GM21529 (cell line): ENCODE data around the gene EIF2B2.

Experiments used
- ATAC-seq: cut with Tn5 transposase; IDR thresholded peaks from one replicate; pipeline ENCODE4 v1.9.1; 2021; ENCODE audit not compliant: unreplicated experiment

EIF2B2 gene

DNA sequence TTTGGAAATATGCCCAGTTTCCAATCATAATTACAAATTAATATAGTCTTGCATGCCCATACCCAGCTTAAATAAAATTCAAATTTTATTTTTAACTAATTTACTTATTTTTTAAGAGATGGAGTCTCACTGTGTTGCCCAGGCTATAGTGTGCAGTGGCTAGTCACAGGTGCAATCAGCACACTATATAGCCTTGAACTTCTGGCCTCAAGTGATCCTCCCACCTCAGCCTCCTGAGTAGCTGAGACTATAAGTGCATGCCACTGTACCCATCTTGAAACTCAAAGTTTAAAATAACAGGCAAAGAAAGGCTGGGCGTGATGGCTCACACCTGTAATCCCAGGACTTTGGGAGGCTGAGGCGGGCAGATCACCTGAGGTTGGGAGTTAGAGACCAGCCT, 38.2 kb downstream of the EIF2B2 start:
- no peak for ATAC-seq

DNA sequence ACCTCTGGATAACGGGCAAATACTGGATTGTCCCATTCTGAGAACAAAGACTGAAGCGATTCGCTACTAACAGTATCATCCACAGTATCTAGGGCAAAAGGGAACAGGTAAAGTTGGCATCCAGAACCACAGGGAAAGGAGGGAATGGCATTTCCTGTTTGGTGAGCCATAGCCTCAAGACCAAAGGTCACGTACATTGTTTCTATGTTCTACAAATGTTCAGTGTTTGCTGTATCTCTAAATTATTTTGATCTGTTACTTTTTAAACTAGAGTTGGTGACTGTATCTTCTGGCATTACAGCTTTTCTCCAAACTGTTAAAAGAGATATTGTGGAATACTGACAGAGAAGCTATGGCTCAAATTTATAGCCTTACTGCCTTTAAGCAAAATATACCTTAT, 38.9 kb downstream of the EIF2B2 start:
- ATAC-seq = no peak

DNA sequence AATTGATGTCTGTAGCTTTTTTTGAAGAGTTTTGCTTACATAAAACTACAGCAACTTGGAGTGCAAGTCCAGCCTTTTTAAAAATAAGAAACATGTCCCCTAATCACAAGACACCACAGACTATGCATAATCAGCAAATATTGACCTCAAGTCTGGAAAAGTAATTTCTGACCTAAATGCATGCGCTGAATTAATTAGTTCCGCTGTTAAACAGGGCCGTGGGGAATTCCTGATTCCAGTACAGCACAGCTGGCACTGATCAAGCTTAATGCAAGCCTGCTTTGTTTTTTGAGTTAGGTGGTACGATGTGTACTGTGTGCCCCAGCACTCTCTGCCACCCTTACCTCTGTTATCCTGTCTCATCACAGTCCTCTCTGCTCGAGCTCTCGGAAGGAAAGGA, 39.3 kb downstream of the EIF2B2 start:
- no peak for ATAC-seq

DNA sequence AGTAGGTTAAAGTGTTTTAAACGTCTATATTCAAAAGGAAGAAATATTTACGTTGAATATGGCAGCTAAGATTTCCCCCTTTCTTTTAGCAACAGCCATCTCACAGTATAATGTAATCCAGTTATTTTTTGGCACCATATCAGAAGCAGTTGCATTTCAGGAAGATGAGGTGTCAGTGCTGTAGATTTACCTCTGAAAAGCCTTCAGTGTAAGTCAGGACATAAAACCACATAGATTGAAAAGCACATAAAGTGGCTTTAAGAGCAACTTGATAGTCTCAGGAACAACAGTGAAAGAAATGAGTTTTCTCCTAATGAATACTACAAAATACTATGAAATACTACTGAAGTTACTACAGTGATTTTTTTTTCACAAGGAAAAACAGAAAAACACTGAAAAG, 41.6 kb downstream of the EIF2B2 start:
- ATAC-seq = no peak

DNA sequence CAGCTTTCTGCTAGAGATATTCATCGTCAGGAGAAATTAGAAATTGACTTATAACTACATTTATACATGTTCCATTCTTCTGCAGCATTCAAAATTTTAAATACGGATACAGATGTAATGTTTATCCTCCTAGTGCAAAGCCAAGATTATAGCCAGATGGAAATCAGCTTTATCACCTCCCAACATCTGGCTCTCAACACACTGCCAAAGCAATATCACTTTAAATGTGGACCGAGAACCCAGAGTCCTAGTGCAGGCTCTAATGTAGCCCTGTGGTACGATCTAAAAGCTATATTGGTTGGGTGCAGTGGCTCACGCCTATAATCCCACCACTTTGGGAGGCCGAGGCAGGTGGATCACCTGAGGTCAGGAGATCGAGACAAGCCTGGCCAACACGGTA, 42.0 kb downstream of the EIF2B2 start:
- no peak for ATAC-seq

DNA sequence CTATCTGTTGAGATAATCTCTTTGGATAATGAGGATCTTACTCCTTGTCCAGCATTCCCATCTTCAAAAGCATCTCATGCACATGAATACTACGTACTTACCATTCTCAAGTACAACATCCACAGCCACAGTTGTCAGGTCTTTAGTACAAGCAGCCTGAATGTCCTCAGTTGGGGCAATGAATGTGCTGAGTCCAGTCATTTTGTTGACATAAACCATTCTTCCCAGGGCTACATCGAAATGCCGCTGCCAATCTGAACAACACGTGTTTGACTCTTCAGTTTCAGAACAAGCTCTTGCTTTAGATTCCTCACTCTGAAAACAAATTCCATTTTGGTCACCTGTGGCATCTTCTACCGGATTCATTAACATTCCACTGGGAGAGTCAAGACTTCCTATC, 43.6 kb downstream of the EIF2B2 start:
- no peak for ATAC-seq

DNA sequence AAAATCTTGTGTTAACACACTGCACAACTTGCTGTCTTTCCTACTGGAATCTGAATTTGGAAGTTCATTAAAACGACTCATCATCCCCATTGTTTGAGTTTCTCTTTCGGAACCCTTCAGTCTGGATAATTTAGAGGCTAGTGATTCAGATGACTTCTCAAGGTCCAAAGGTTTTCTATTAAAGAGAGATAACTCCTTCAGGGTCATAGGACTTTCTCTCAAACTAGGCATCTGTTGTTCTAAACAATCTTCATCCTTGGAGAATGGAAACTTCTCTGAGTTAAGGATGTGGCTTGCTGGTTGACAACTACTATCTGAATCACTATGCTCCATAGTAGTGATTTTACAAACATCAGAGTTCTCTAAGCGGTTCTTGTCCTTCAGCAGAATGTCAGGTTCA, 44.2 kb downstream of the EIF2B2 start:
- ATAC-seq = no peak

DNA sequence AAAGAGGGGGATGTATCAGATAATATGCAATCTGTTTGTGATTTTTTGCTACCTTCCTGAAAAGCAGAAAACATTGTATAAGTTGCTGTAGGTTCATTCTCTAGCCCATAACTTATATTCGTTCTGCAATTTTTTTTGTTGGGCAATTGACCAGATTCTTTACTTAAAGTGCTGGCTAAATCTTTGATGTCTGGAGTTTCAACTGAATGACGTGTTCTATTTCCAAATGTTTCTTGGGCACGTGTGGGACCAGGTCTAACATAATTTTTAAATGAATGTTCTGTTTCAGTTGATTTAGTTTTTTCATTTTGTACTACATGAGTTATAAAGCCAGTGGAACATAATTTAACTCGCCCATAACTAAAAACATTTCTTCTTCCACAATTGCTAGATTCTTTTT, 44.8 kb downstream of the EIF2B2 start:
- ATAC-seq = no peak

DNA sequence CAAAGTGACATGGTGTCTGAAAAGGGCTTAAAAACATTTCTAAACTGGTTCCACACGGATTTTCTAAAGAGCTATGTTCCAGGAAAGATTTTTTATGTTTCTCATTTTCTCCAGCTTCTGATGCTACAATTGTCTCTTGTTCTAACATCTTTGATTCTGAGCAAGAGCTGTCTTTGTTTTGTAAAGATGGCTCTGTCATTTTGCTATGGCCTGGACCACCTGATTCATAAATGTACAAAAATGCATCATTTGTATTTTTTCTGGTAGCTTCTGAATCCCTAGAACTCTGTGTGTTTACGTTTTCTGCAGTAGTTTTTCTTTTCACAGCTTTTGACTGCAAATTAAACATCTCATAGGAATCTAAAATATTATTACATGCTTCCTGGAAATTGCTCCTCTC, 45.4 kb downstream of the EIF2B2 start:
- no peak for ATAC-seq

DNA sequence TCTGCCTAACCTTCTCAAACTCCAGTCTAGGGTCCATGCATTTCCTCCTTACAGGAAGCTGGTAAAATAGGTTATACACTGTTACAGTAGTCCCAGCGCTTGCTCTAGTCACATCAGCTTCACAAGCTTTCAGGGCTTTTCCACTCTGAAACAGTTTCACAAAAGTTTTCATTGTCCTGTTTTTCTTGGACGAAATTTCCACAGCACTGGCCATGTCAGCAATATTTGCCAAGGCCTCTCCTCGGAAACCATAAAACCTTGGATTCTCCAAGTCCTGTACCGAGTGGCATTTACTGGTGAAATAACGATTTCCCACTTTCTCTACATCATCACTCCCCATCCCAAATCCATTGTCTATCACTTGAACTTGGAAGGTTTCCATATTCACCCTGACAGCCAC, 46.4 kb downstream of the EIF2B2 start:
- ATAC-seq = no peak

DNA sequence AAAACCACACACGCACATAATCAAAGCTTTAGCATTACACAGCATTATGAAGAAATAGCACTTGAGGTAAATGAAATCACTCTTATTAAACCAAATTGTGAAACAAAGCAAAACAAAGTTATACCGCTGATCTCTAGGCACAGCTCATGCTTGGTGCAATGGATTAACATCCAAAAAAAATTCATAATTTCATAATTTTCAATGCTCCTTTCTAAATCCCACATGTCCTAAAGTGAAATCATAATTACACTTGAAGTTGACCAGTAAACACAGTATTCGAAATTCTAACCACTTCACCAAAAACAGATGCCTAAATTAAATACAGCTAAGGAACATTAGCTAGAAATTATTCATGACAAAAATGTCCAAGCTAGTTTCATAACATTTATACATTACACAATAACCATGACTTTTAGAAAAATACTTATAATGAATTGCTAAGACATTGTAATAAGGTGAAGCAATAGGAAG, 47.0 kb downstream of the EIF2B2 start:
- ATAC-seq = no peak

DNA sequence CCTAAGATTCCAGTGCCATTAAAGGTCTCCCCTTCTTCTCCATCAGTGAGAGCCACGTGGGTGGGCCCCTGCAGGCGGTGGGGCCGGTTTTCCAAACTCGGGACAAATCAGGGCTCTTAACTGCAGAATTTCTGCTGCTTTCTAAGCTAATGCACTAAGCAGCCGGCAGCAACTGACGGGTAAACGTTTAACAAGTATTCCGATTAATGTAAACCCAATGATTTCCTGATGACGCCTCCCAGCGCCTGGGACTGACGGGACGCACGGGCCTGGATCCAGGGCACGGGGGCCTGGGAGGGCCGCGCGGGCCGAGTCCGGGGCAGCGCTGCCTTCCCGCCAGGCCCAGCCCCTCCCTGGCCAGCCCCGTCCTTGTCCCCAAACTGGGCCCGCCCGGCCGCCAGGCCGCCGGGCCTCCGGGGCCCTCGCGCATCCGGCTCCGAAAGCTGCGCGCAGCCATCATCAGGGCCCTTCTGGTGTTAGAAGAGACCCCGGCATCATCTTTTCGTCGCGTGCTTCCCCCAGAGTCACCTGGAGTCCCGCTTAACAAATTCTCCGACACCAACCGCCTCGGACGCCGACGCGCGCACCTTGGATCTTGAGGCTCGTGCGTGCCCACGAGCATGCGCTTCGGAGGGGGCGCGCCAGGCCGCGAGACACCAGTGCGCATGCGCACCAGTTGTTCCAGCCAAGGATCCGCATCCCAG, 48.3 kb downstream of the EIF2B2 start, which contains the start of gene MLH3:
TSS of gene MLH3 (minus strand) at position 616 of the 704 bp plus-strand sequence. CDS start 1,812 bp downstream, outside the sequence.
- ATAC-seq = peak; percentile 74

DNA sequence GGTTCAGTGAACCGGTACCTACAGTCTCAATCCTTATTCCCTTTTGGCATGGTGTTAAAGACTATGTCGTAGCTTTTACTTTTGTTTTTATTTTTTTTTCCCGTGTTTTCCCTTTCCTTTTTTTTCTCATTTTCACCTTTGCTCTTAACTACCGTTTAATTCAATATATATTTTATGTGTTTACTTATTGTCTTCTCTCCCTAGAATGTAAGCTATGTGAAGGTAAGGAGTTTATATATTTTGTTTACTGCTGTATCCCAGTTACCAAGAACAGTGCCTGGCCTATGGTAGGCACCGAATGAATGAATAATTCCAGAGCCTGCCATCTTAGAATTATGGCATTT, 48.8 kb downstream of the EIF2B2 start:
- no peak for ATAC-seq

DNA sequence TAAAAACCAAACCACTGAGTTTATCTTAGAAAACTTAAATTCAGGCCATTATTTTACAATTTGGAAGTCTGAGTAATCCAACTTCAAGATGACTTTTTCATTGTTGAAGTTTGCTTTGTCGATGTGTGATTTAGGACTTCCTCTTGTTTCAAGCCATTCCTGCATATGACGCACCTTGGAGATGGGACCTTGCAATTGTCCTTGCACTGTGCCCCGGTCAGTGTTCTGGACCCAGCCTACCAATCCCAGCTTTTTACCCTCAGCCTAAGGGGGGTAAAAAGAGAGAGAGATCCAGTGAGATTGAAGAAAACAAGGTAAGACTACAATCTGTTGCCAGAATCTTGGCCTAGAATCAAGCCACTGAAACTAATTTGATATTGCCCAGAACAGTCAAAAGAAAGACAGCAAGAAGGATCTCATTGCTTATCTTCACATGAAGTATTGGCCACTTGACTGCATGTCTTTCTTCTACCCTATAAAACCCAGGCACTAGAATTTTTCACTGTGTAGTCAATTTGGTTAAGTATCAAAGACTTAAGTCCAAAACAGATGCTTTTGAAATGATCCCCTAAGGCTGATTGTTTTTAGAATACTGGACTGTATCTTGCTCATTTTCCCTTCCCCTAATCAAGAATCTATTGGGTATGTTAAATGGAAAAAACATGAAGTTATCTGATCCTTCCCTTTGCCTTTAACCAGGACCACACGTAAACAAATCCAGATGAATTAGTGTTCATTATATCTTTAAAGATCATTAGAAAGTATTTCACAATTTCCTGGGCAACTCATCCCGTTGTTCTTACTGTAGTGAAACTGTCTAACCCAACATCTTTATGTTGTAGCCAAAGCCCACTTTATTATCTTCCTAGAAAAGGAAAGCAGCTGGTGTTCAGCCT, 50.9 kb downstream of the EIF2B2 start:
- no peak for ATAC-seq

DNA sequence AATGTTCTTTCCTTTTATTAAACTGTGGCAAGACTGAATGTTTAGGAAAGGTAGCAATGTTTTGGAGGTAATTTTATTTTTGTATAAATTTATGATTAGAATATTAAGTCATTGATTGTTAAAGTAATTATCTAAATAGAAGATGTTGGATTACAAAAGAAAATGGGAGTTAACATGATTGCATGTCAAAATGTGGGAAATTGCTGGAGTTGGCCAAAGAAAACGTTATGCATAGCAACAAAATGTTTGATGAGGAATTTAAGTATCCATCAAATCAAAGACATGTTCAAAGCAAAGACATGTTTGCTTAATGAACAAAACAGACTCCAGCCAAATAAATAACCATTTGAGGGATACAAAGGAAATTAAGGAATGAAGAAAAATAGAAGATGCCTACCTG, 51.7 kb downstream of the EIF2B2 start:
- ATAC-seq = no peak

DNA sequence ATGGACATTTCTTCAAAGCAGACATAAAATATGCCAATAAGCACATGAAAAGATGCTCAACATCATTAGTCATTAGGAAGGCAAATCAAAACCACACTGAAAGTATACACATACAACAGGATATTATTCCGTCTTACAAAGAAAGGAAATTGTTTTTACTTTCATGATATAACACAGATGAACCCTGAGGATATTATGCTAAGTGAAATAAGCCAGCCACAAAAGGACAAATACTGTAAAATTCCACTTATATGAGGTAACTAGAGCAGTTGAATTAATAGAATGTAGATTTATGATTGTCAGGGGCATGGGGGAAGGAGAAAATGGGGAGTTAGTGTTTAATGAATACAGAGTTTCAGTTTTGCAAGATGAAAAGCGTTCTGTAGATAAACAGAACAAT, 56.9 kb downstream of the EIF2B2 start:
- ATAC-seq = no peak

DNA sequence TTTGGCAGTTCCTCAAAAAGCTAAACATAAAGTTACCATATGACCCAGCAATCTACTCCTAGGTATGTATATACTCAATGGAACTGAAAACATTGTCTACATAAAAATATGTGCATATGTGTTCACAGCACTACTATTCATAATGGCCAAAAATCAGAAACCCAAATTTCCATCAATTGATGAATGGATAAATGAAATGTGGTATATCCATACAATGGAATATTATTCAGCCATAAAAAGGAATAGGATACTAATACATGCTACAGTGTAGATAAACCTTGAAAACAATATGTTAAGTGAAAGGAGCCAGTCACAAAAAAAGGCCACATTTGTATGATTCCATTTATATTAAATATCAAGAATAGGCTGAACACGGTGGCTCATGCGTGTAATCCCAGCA, 57.7 kb downstream of the EIF2B2 start:
- no peak for ATAC-seq
